CD14-positive monocyte (primary cell): ENCODE measurements around the gene POU2AF1. TPM values are rescaled to one million over a fixed set of nuclear protein-coding genes. Genes with fewer than 3 reads are reported as not detected.

Source experiments
- DNase-seq, 3 donors: peaks; one replicate each; pipeline ENCODE4 v3.0.0-alpha.2; 2011 to 2022
- H2AFZ ChIP-seq: 2 replicates; pipeline ENCODE4 v1.6.0; 2012; ENCODE audit warnings: mild to moderate bottlenecking, low read depth, low read length, inconsistent platforms; ENCODE audit not compliant: insufficient read depth, poor library complexity, severe bottlenecking
- H3K27ac ChIP-seq, 2 donors: 1 replicate in 1 of 2; 2 replicates in 1 of 2; pipeline ENCODE4 v1.5.1; 2012 to 2013; ENCODE audit warnings: low read length in 2 of 2, control low read depth in 1 of 2, inconsistent platforms in 1 of 2, low read depth in 1 of 2, mild to moderate bottlenecking in 1 of 2
- H3K27me3 ChIP-seq, 2 donors: one replicate each; pipeline versions ENCODE4 v1.6.0 to v1.6.1; 2011 to 2013; ENCODE audit warnings: low read length in 2 of 2; ENCODE audit not compliant: control insufficient read depth in 2 of 2, insufficient read depth in 2 of 2
- H3K36me3 ChIP-seq, 2 donors: replicated peaks in 1 of 2; 1 replicate in 1 of 2; 2 replicates in 1 of 2; pipeline versions ENCODE4 v1.5.1 to v1.6.1; 2012 to 2013; ENCODE audit warnings: low read length in 2 of 2, control low read depth in 1 of 2, inconsistent platforms in 1 of 2, mild to moderate bottlenecking in 1 of 2; ENCODE audit not compliant: insufficient read depth in 2 of 2, control insufficient read depth in 1 of 2
- H3K4me1 ChIP-seq, 2 donors: 1 replicate in 1 of 2; 2 replicates in 1 of 2; pipeline versions ENCODE4 v1.5.1 to v1.6.1; 2012 to 2013; ENCODE audit warnings: low read length in 2 of 2, control low read depth in 1 of 2, inconsistent platforms in 1 of 2, mild to moderate bottlenecking in 1 of 2, moderate library complexity in 1 of 2; ENCODE audit not compliant: insufficient read depth in 2 of 2, control insufficient read depth in 1 of 2
- H3K4me2 ChIP-seq: replicated peaks from 2 replicates; pipeline ENCODE3; 2012; ENCODE audit warnings: low read length, moderate library complexity, mild to moderate bottlenecking; ENCODE audit not compliant: poor library complexity, severe bottlenecking; ENCODE audit errors: extremely low read depth
- H3K4me3 ChIP-seq, 3 experiments: fragments of 200-600 bp in 1 of 3; sonication (generic) in 1 of 3; replicated peaks in 1 of 3; 1 replicate in 2 of 3; 2 replicates in 1 of 3; pipeline ENCODE4 v1.5.1; 2011 to 2013; ENCODE audit warnings: low read length in 3 of 3, mild to moderate bottlenecking in 3 of 3, control low read depth in 2 of 3, low read depth in 2 of 3, inconsistent platforms in 1 of 3, moderate library complexity in 1 of 3
- H3K79me2 ChIP-seq: 2 replicates; pipeline ENCODE4 v1.6.0; 2012; ENCODE audit warnings: mild to moderate bottlenecking, control low read depth, inconsistent platforms, low read length, moderate library complexity; ENCODE audit not compliant: insufficient read depth
- H3K9ac ChIP-seq: 2 replicates; pipeline ENCODE4 v1.6.0; 2017; ENCODE audit warnings: low read length, mild to moderate bottlenecking; ENCODE audit not compliant: insufficient read depth, poor library complexity, severe bottlenecking
- H3K9me3 ChIP-seq, 2 donors: replicated peaks in 1 of 2; 1 replicate in 1 of 2; 2 replicates in 1 of 2; pipeline versions ENCODE4 v1.5.1 to v1.6.1; 2012 to 2013; ENCODE audit warnings: low read length in 2 of 2, control low read depth in 1 of 2; ENCODE audit not compliant: control insufficient read depth in 1 of 2, insufficient read depth in 1 of 2
- H4K20me1 ChIP-seq: 2 replicates; pipeline ENCODE4 v1.6.0; 2012; ENCODE audit warnings: mild to moderate bottlenecking, low read length, control low read depth, moderate library complexity; ENCODE audit not compliant: insufficient read depth
- H3K27ac Mint-ChIP-seq, 7 donors: one replicate each; pipeline ENCODE4 v1.8.0; 2020; ENCODE audit warnings: mild to moderate bottlenecking in 7 of 7, mixed read lengths in 7 of 7, moderate library complexity in 6 of 7, inconsistent platforms in 2 of 7
- H3K27me3 Mint-ChIP-seq, 3 donors: one replicate each; pipeline ENCODE4 v1.8.0; 2021 to 2022; ENCODE audit warnings: low read depth in 3 of 3, mild to moderate bottlenecking in 3 of 3, mixed read lengths in 3 of 3, moderate library complexity in 3 of 3, inconsistent platforms in 1 of 3
- H3K36me3 Mint-ChIP-seq, 2 donors: one replicate each; pipeline ENCODE4 v1.8.0; 2020; ENCODE audit warnings: mixed read lengths in 2 of 2, inconsistent platforms in 1 of 2, mild to moderate bottlenecking in 1 of 2
- H3K4me1 Mint-ChIP-seq: one replicate; pipeline ENCODE4 v1.8.0; 2020; ENCODE audit warnings: mild to moderate bottlenecking, mixed read lengths
- H3K4me3 Mint-ChIP-seq, 2 donors: one replicate each; pipeline ENCODE4 v1.8.0; 2020; ENCODE audit warnings: mild to moderate bottlenecking in 2 of 2, mixed read lengths in 2 of 2, moderate library complexity in 1 of 2
- H3K9me3 Mint-ChIP-seq, 7 donors: one replicate each; pipeline ENCODE4 v1.8.0; 2020 to 2022; ENCODE audit warnings: mixed read lengths in 7 of 7, mild to moderate bottlenecking in 6 of 7, moderate library complexity in 6 of 7, inconsistent platforms in 2 of 7
- WGBS: methylation state at CpG from one replicate; pipeline ENCODE4 v1.1.5; 2013; ENCODE audit warnings: missing lambda C conversion rate; ENCODE audit not compliant: insufficient coverage; 5-methylcytosine and 5-hydroxymethylcytosine counted together
- intact Hi-C, 2 donors: fragments of 100-400 bp; cut with micrococcal nuclease; formaldehyde crosslinking; loops; one replicate each; pipeline versions ENCODE4 v1.15.0 to v1.15.1; 2023
- polyA plus RNA-seq, 3 donors: library from polyadenylated mRNA; depleted of rRNA in 1 of 3; unstranded in 2 of 3; stranded (reverse) in 1 of 3; fragments of 300-500 nt in 2 of 3; fragments of >200 nt in 1 of 3; fragmentation: Illumina TruSeq in 2 of 3; gene quantifications; 1 replicate in 2 of 3; 2 replicates in 1 of 3; pipeline ENCODE4 v1.2.3, GENCODE V29; 2012 to 2021
- small RNA-seq: library from RNA; depleted of rRNA; stranded (forward); fragments of <200 nt; gene quantifications from one replicate; pipeline ENCODE3, GENCODE V24; 2012; ENCODE audit warnings: low read depth; ENCODE audit not compliant: insufficient read length
- TF ChIP-seq, protein P1 (sequence below): fragments of 200-600 bp; IDR thresholded peaks from one replicate; pipeline ENCODE4 v1.8.0; 2022; ENCODE audit warnings: antibody characterized with exemption, mild to moderate bottlenecking

Gene POU2AF1
- polyA plus RNA-seq, 3 donors = 0.07 to 0.12 (median 0.09) TPM

- peaks cover 15 to 29% of the 10 kb centered on the region in 2 donors for H3K27me3 ChIP-seq
- Mint-ChIP-seq H3K9me3 (peaks cover 0 to 4% (median 0%) of the 10 kb centered on the region in 7 donors), H3K4me3 (no peak overlapping the region), H3K27me3 (peaks cover 23 to 52% (median 32%) of the 10 kb centered on the region in 3 donors), H3K27ac (no peak overlapping the region), H3K36me3 (no peaks in the 10 kb centered on the region), H3K4me1 (peaks cover under 1% of the 10 kb centered on the region)
- no peak overlapping the region for H3K27ac ChIP-seq
- H3K9ac ChIP-seq = no peak overlapping the region
- WGBS = 80% methylated on average over 1 of the region's 4 CpGs
- no peaks in the 10 kb centered on the region for H3K79me2 ChIP-seq
- TF ChIP-seq, protein P1, sequence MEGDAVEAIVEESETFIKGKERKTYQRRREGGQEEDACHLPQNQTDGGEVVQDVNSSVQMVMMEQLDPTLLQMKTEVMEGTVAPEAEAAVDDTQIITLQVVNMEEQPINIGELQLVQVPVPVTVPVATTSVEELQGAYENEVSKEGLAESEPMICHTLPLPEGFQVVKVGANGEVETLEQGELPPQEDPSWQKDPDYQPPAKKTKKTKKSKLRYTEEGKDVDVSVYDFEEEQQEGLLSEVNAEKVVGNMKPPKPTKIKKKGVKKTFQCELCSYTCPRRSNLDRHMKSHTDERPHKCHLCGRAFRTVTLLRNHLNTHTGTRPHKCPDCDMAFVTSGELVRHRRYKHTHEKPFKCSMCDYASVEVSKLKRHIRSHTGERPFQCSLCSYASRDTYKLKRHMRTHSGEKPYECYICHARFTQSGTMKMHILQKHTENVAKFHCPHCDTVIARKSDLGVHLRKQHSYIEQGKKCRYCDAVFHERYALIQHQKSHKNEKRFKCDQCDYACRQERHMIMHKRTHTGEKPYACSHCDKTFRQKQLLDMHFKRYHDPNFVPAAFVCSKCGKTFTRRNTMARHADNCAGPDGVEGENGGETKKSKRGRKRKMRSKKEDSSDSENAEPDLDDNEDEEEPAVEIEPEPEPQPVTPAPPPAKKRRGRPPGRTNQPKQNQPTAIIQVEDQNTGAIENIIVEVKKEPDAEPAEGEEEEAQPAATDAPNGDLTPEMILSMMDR = no peak
- no peak overlapping the region for H3K4me3 ChIP-seq
- H3K36me3 ChIP-seq = no peaks in the 10 kb centered on the region
- H4K20me1 ChIP-seq = no peaks in the 10 kb centered on the region
- DNase-seq = no peak
- H3K4me1 ChIP-seq = peaks cover 3 to 9% of the 10 kb centered on the region in 2 donors
- no peak overlapping the region for H3K4me2 ChIP-seq
- no peaks in the 10 kb centered on the region for H3K9me3 ChIP-seq
- intact Hi-C loops = no loop called here
- H2AFZ ChIP-seq = no peak overlapping the region
Measured at GRCh38 chr11:111303461-111303860, 75.6 kb downstream of the POU2AF1 start.

DNA sequence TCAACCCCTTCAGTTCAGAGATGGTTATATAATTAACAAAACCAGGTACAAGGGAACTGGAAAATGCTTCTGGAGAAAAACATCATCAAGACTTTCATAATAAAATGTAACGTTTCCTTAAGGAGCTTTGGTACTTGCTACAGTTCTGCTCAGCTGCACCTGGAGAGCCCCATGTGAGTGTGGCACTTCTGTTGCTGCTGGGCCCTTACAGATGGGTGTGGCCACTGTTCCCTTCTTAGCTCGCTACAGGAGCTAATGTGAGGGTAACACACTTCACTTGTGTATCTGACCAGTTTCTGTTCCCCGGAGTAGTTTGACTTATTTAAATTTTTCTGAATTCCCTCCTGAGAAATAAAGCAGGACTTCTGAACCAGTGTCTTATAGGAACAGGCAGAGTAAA is 76.8 kb downstream of the POU2AF1 start:
- Mint-ChIP-seq H3K4me3 (no peak overlapping the region), H3K36me3 (peaks cover 0 to 2% of the 10 kb centered on the region in 2 donors), H3K27me3 (peaks cover 30 to 60% (median 40%) of the 10 kb centered on the region in 3 donors), H3K27ac (no peak overlapping the region), H3K4me1 (peaks cover 1% of the 10 kb centered on the region), H3K9me3 (peaks cover 0 to 6% (median 0%) of the 10 kb centered on the region in 7 donors)
- Histone ChIP-seq H3K79me2 (no peaks in the 10 kb centered on the region), H3K4me2 (no peak overlapping the region), H3K4me3 (no peak overlapping the region), H3K27ac (no peak overlapping the region), H2AFZ (no peak overlapping the region), H3K9ac (no peak overlapping the region), H3K4me1 (peaks cover 3 to 9% of the 10 kb centered on the region in 2 donors), H3K36me3 (no peaks in the 10 kb centered on the region), H3K27me3 (peaks cover 18 to 36% of the 10 kb centered on the region in 2 donors), H3K9me3 (no peaks in the 10 kb centered on the region), H4K20me1 (no peaks in the 10 kb centered on the region)
- DNase-seq = no peak
- intact Hi-C loops = no loop called here
- TF ChIP-seq, protein P1 = no peak
- WGBS = no CpG with 5 or more reads among the region's 3 CpGs

Small RNA genes within 50 kb of the gene (small RNA-seq; reads per million reads assigned to genes)
- gene MIR4491 = not detected
- not detected for gene RNU2-60P

Other genes starting within 250 kb of the POU2AF1 start
- gene POU2AF2, start 133.6 kb downstream of the POU2AF1 start, polyA plus RNA-seq = not detected
- gene POU2AF3, start 80.7 kb downstream of the POU2AF1 start, polyA plus RNA-seq = not detected
- gene BTG4, start 133.1 kb upstream of the POU2AF1 start, polyA plus RNA-seq = not detected
- gene HOATZ, start 135.5 kb upstream of the POU2AF1 start, polyA plus RNA-seq = not detected
- not detected for gene LAYN, start 161.4 kb upstream of the POU2AF1 start, polyA plus RNA-seq
- 1 to 10 TPM in 1 of 3 donors, under 1 TPM in 2; 0.16 to 8.8 (median 0.23) TPM for gene SIK2, start 223.2 kb upstream of the POU2AF1 start, polyA plus RNA-seq